Fibroblast of lung (primary cell): Measurements from ENCODE around the gene ADAM33. TPM values are rescaled to one million over a fixed set of nuclear protein-coding genes. Genes with fewer than 3 reads are reported as not detected.

Experiments used
- DNase-seq, 2 donors: peaks; one replicate each; pipeline versions ENCODE4 v3.0.0 to v3.0.0-alpha.2; 2010; ENCODE audit warnings: low read depth in 2 of 2
- H2AFZ ChIP-seq: 2 replicates; pipeline ENCODE4 v1.5.1; 2012; ENCODE audit warnings: low read length, control low read depth, inconsistent platforms
- H3K27ac ChIP-seq: 2 replicates; pipeline ENCODE4 v1.5.1; 2011; ENCODE audit warnings: low read length, control low read depth; ENCODE audit not compliant: insufficient read depth
- H3K27me3 ChIP-seq: 2 replicates; pipeline ENCODE4 v1.5.1; 2011; ENCODE audit warnings: mild to moderate bottlenecking, low read length; ENCODE audit not compliant: control insufficient read depth, insufficient read depth
- H3K36me3 ChIP-seq: 2 replicates; pipeline ENCODE4 v1.5.1; 2011; ENCODE audit warnings: low read length; ENCODE audit not compliant: control insufficient read depth, insufficient read depth
- H3K4me1 ChIP-seq: 2 replicates; pipeline ENCODE4 v1.5.1; 2011; ENCODE audit warnings: low read length; ENCODE audit not compliant: control insufficient read depth, insufficient read depth; ENCODE audit errors: extremely low read depth
- H3K4me2 ChIP-seq: 2 replicates; pipeline ENCODE4 v1.5.1; 2011; ENCODE audit warnings: low read length, control low read depth; ENCODE audit not compliant: insufficient read depth; ENCODE audit errors: extremely low read depth
- H3K4me3 ChIP-seq, 4 experiments: fragments of 200-600 bp in 1 of 4; sonication (generic) in 1 of 4; replicated peaks in 1 of 4; 2 replicates each; pipeline ENCODE4 v1.5.1; 2011 to 2016; ENCODE audit warnings: low read length in 4 of 4, low read depth in 3 of 4, mild to moderate bottlenecking in 3 of 4, control low read depth in 2 of 4, inconsistent platforms in 1 of 4, mixed read lengths in 1 of 4; ENCODE audit not compliant: insufficient read depth in 1 of 4; ENCODE audit errors: control extremely low read depth in 1 of 4
- H3K79me2 ChIP-seq: 2 replicates; pipeline ENCODE4 v1.5.1; 2012; ENCODE audit warnings: mild to moderate bottlenecking, low read length, inconsistent platforms; ENCODE audit not compliant: control insufficient read depth, insufficient read depth
- H3K9ac ChIP-seq: 2 replicates; pipeline ENCODE4 v1.5.1; 2011; ENCODE audit warnings: mild to moderate bottlenecking, low read length, control low read depth; ENCODE audit not compliant: insufficient read depth
- H3K9me3 ChIP-seq: 2 replicates; pipeline ENCODE4 v1.5.1; 2012; ENCODE audit warnings: low read depth, low read length; ENCODE audit not compliant: control insufficient read depth, insufficient read depth
- H4K20me1 ChIP-seq: 2 replicates; pipeline ENCODE4 v1.5.1; 2011; ENCODE audit warnings: low read length; ENCODE audit not compliant: control insufficient read depth, insufficient read depth; ENCODE audit errors: extremely low read depth
- EZH2 ChIP-seq: IDR thresholded peaks from 2 replicates; pipeline ENCODE4 v1.5.1; 2012; ENCODE audit warnings: low read length, control low read depth, mild to moderate bottlenecking; ENCODE audit errors: missing control alignments
- polyA plus RNA-seq, 2 donors: library from polyadenylated mRNA; depleted of rRNA in 1 of 2; stranded (reverse) in 1 of 2; unstranded in 1 of 2; fragments of >200 nt; gene quantifications; 2 replicates each; pipeline ENCODE4 v1.2.1, GENCODE V29; 2011 to 2012; ENCODE audit warnings: missing spikeins in 1 of 2
- total RNA-seq: library from RNA; depleted of rRNA; stranded (reverse); fragments of >200 nt; gene quantifications from 2 replicates; pipeline ENCODE4 v1.2.1, GENCODE V29; 2014
- TF ChIP-seq, protein P1 (sequence below), 2 donors: IDR thresholded peaks in 1 of 2; conservative IDR thresholded peaks in 1 of 2; 1 replicate in 1 of 2; 2 replicates in 1 of 2; pipeline ENCODE4 v1.5.1; 2011 to 2012; ENCODE audit warnings: low read length in 2 of 2, control low read depth in 1 of 2, inconsistent platforms in 1 of 2, low read depth in 1 of 2, mild to moderate bottlenecking in 1 of 2

ADAM33 gene
- total and polyA plus RNA-seq, 2 donors (not counting 1 experiment from before 2014, with no cell fraction given): 29.4 to 67.9 TPM

DNA sequence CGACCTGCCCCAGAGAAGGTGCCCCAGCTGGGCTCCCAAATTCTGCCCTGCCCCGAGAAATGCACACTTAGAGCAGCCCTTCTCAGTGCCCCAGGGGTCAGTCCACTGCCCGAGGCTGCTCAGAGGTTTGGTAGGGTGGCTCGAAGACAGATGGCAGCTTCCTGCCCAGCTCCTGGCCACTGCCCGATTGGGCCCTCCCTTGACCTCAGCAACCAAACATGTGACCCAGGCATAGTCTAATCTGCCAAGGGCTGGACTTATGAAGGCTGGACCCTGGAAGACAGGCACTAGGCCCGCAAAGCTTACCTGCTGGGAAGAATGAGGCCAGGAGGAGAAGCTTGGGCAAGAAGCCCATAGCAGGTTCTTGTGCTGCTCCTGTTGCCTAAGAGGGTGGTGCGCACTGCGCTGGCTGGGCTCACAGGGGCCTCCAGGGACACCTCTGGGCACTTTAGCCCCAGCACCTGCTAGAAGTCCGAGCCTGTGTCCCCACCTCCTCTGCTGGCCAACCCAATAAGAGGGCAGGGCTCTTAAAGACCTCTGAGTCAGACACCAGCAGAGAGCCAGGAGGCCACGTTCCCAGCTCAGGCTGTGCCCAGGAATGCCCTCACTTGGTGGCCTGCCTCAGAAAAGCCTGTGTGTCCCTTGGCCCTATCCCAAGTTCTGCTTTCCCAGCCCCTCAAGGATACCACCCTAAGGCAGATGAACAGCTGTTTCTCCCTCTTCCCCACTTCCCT, 25.1 kb upstream of the ADAM33 start:
- Histone ChIP-seq H3K4me3 (no peak overlapping the region), H3K27ac (no peak overlapping the region), H2AFZ (no peak overlapping the region), H3K27me3 (peaks cover 3% of the 10 kb centered on the region), H3K9ac (no peak overlapping the region), H3K36me3 (no peaks in the 10 kb centered on the region), H3K9me3 (no peaks in the 10 kb centered on the region), H4K20me1 (no peaks in the 10 kb centered on the region), H3K4me2 (no peak overlapping the region), H3K79me2 (no peaks in the 10 kb centered on the region), H3K4me1 (no peaks in the 10 kb centered on the region)
- TF ChIP-seq, protein P1, sequence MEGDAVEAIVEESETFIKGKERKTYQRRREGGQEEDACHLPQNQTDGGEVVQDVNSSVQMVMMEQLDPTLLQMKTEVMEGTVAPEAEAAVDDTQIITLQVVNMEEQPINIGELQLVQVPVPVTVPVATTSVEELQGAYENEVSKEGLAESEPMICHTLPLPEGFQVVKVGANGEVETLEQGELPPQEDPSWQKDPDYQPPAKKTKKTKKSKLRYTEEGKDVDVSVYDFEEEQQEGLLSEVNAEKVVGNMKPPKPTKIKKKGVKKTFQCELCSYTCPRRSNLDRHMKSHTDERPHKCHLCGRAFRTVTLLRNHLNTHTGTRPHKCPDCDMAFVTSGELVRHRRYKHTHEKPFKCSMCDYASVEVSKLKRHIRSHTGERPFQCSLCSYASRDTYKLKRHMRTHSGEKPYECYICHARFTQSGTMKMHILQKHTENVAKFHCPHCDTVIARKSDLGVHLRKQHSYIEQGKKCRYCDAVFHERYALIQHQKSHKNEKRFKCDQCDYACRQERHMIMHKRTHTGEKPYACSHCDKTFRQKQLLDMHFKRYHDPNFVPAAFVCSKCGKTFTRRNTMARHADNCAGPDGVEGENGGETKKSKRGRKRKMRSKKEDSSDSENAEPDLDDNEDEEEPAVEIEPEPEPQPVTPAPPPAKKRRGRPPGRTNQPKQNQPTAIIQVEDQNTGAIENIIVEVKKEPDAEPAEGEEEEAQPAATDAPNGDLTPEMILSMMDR (conservative IDR thresholded peaks at IDR 0.05 in 1 of 2, IDR thresholded peaks at IDR 0.05 in 1 of 2; ENCODE audit: low read depth in 1 of 2, low read length in 2 of 2): no peak
- no peak for TF ChIP-seq EZH2
- DNase-seq: peak; percentile 25 to 28

DNA sequence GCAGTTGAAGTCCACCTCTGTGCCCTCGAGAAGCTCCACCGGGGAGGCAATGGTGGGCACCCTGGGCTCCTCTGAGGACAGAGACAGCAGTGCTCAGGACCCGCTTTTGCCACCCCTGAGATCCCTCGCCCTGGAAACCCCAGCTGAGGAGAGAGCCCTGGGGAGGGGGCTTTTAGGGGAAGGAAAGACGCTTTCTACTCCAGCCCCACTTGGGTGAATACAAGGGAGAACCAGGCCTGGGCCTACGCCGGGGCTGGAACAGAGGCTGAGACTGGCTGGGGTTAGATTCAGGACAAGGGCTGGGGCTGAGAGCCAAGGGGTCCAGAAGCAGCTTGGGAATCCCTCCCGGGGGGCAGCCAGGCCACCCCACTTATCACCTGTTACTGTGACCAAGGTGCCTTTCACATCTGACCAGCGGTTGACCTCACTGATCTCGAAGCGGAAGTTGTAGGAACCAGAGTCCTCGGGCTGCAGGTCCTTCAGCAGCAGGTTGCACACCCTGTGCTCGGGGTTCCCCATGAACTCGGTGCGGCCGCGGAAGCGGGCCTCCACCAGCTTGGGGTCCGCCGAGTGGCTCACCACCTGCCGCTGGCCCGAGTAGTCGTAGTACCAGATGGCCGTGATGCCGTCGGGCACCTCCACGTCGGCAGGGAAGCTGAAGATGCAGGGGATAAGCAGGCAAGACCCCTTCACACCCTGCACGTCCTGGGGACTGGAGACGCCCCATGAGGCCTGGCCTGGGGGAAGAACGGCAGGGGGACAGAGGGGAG, 24.3 kb upstream of the ADAM33 start:
- no peak for DNase-seq
- H3K27ac ChIP-seq: no peak overlapping the region
- no peaks in the 10 kb centered on the region for H3K4me1 ChIP-seq
- no peak overlapping the region for H2AFZ ChIP-seq
- H3K9ac ChIP-seq: no peak overlapping the region
- no peaks in the 10 kb centered on the region for H4K20me1 ChIP-seq
- H3K9me3 ChIP-seq: no peaks in the 10 kb centered on the region
- no peak for TF ChIP-seq EZH2
- TF ChIP-seq, protein P1 (conservative IDR thresholded peaks at IDR 0.05 in 1 of 2, IDR thresholded peaks at IDR 0.05 in 1 of 2; ENCODE audit: low read depth in 1 of 2, low read length in 2 of 2): no peak
- H3K27me3 ChIP-seq: peaks cover 3% of the 10 kb centered on the region
- H3K79me2 ChIP-seq: no peaks in the 10 kb centered on the region
- no peaks in the 10 kb centered on the region for H3K36me3 ChIP-seq
- H3K4me3 ChIP-seq: no peak overlapping the region
- H3K4me2 ChIP-seq: no peak overlapping the region

DNA sequence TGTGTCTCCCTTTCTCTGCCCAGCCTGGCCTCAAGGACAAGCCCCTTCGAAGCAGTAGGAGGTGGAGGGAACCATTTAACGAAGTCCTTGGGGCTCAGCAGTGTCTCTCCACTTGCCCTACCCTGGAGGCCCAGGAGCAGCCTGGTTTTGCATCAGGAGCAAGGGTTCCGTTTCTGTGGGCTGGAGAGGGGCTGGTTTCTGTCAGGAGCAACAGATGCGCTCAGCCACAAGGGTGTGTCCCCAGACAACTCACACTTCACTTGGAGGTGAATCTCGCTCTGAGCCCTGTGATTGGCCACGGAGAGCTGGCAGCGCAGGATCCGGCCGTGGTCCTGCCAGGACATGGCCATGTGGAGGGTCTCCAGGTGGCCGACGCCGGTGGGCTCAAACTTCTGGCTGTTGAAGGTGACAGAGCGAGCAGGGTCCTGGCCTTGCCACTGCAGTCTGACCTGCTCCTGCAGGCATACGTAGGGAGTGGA, 23.7 kb upstream of the ADAM33 start:
- Histone ChIP-seq H2AFZ (no peak overlapping the region), H4K20me1 (no peaks in the 10 kb centered on the region), H3K79me2 (no peaks in the 10 kb centered on the region), H3K4me3 (no peak overlapping the region), H3K9ac (no peak overlapping the region), H3K4me1 (no peaks in the 10 kb centered on the region), H3K36me3 (no peaks in the 10 kb centered on the region), H3K27ac (no peak overlapping the region), H3K27me3 (peaks cover 3% of the 10 kb centered on the region), H3K4me2 (no peak overlapping the region), H3K9me3 (no peaks in the 10 kb centered on the region)
- no peak for DNase-seq
- TF ChIP-seq EZH2: no peak
- TF ChIP-seq, protein P1 (conservative IDR thresholded peaks at IDR 0.05 in 1 of 2, IDR thresholded peaks at IDR 0.05 in 1 of 2; ENCODE audit: low read depth in 1 of 2, low read length in 2 of 2): no peak
